Measurements from ENCODE around the gene TLN1.

The TLN1 gene

DNA sequence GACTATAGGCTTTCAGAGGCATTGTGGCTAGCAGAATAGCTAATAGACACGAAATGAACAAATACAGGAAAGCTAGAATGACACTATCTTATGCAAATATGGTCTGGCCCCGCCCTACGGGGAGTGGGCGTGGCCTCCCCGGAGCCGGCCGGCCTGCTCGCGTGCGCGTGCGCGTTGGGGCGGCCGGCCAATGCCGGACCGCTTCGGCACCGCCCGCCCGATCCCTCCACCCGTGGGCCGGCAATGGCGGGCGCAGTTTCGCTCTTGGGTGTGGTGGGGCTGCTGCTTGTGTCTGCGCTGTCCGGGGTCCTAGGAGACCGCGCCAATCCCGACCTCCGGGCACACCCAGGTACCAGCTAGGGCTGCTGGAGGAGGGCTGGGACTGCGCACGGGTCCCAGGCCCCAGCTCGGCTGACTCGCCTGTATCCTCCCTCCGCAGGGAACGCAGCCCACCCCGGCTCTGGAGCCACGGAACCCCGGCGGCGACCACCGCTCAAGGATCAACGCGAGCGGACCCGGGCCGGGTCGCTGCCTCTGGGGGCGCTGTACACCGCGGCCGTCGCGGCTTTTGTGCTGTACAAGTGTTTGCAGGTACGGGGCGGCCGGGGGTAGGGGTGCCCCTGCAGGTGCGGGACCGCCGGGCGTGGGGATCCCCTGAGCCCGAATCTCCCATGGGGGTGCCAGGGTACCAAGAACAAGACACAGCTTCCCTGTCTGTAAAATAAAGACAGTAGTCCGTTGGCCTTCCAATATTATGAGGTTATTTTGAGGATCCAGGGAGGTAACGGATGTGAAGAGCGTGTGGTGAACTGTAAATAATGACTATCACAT lies 73.6 kb downstream of the TLN1 start, which contains the start of gene CCDC107:
Gene CCDC107 (plus strand): TSS at position 156 of the 831 bp plus-strand sequence. CDS start 88 bp downstream, at position 244.
- peak; percentile 46 to 88 for DNase-seq

DNA sequence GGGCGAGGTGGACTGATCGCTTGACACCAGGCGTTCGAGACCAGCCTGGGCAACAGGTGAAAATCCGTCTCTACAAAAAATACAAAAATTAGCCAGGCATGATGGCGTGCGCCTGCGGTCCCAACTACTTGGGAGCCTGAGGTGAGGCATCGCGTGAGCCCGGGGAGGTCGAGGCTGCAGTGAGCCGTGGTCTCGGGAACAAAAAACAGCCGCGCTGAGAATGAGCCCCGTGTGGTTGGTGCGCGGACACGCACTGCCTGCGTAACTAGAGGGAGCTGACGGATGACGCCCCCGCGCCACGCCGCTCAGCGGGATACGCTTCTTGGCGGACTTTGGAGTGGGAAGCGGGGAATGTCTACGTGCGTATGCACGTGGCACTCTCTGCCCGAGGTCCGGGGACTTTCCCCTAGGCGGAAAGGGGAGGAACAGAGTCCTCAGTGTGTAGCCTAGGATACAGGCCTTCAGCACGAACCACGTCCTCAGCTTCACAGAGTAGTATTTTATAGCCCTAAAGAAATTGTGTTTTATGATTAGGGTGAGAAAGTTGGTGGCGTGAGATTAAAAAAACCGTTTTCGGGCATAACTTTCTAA lies 74.4 kb downstream of the TLN1 start, which contains the start of gene RMRP:
Gene RMRP (minus strand): TSS at position 474 of the 591 bp plus-strand sequence.
- peak; percentile 98 for DNase-seq

DNA sequence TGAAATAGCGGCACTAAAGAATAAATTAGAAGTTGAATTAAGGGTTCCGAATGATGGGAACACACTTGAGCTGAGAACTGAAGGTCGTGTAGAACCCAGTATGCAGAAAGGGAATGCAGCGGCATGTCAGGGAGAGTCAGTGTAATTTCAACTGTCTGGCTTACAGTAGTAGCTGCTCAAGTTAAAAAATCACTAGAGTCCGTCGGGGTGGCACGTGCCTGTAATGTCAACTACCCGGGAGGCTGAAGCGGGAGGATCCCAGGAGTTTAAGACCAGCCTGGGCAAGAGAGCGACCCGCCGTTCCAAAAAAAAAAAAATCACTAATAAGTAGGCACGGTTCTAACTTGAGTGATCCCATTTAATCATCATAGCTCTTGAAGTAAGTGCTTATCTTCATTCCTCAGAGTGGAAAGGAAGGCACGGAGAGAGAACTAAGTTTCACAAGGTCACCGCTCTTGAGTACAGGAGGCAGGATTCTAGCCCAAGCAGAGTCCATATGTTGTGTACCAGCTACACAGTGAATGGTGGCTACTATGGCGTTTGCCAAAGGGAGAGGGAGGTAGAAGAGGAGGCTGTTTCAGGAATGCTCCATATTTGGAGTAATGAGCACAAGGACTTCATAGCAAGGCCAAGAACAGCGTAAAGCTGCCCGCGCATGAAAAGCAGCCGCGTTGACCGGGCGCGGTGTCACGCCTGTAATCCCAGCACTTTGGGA lies 75.0 kb downstream of the TLN1 start:
- DNase-seq: no peak

DNA sequence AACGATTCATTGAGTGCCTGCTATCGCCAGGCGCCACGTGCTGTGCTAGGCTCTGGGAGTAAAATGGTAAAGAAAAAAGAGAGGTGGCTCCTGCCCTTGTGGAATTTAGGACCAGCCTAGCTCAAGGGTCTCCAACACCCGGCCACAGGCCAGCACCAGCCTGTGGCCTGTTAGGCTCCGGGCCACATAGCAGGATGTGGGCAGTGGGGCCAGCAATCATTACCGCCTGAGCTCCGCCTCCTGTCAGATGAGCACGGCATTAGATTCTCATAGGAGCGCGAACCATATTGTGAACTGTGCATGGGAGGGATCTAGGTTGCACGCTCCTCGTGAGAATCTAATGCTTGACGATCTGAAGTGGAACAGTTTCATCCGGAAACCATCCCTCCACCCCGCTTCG lies 75.6 kb downstream of the TLN1 start:
- no peak for DNase-seq

DNA sequence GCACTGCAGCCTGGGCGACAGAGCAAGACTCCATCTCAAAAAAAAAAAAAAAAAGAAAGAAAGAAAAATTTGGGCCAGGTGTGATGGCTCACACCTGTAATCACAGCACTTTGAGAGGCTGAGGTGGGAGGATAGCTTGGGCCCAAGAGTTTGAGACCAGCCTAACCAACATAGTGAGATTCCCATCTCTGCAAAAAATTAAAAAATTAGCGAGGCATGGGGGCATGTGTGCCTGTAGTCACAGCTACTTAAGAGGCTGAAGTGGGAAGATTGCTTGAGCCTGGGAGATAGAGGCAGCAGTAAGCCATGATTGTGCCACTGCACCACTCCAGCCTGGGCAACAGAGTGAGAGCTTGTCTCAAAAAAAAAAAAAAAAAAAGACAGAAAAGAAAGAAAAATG lies 78.4 kb downstream of the TLN1 start:
- DNase-seq: no peak

DNA sequence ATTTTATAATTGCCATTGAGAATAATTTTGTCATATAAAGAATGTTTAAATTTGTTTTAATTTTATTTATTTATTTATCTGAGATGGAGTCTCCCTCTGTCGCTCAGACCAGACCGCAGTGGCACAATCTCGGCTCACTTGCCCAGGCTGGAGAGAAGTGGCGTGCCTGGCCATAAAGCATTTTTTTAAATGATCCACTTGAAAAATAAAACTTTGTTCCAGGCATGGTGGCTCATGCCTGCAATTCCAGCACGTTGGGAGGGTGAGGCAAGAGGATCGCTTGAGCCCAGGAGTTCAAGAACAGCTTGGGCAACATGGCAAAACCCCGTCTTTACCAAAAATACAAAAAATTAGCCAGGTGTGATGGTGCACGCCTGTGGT lies 79.2 kb downstream of the TLN1 start:
- no peak for DNase-seq

DNA sequence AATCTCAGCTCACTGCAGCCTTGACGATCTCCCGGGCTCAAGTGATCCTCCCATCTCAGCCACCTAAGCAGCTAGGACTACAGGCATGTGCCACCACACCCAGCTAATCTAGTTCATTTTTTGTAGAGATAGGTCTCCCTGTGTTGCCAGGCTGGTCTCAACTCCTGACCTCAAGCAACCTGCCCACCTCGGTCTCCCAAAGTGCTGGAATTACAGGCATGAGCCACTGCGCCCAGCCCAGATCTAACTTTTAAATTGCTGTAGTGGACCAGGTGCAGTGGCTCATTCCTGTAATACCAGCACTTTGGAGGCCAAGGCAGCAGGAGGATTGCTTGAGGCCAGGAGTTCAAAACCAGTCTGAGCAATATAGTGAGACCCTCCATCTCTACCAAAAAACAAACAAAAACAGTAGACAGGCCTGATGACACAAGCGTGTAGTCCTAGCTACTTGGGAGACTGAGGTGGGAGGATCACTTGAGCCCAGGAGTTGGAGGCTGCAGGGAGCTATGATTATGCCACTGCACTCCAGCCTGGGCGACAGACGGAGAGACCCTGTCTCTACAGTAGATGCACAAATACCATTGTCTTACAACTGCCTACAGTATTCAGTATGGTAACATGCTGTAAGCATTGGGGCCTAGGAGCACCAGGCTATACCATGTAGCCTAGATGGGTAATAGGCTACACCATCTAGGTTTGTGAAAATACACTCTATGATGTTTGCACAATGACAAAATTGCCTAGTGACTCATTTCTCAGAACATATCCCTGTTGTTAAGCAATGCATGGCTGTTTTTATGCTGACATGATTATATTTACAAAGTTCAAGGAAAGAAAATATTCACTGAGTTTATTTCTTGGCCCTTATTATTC lies 79.8 kb downstream of the TLN1 start:
- DNase-seq: no peak

DNA sequence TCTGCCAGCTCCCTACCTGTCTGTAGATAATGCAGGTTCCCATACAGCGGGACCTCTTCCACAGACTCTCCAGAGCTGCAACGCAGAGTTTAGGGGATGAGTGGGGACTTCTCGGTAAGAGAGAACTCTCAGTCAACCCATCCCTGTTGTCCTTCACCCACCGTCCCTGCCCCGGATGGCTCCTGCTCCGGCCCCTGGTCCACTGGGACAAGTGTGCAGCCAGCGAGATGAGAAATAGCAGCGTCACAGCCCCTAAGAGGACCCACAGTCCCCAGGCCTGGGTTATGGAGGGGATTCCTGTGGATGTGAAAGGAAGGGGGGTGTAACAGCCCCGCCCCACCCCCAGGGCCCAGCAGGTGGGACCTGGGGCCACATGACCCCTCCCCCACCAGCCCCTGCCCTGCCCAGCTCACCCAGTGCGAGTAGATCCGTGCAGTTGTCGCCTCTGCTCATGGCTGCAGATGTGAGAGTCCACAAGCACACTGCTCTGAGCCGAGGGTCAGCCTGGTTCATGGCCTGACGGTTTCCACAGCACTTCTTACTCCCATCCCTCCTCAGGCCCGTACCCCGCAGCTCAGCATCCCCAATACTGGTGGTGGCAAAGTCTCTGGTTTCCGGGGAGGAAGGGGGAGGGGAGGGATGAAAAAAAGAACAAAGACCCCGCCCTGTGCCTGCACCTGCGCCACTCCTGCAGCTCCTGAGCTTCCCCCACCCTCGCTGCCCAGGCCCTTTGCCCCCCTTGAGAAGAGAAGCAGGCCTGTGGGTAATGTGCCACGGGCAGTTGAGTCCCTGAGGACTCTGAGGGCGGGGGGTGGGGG lies 81.4 kb downstream of the TLN1 start, which contains the start of gene SIT1:
Gene SIT1 (minus strand): TSS at position 591 of the 818 bp plus-strand sequence. CDS start 78 bp downstream, at position 513.
- DNase-seq: no peak

DNA sequence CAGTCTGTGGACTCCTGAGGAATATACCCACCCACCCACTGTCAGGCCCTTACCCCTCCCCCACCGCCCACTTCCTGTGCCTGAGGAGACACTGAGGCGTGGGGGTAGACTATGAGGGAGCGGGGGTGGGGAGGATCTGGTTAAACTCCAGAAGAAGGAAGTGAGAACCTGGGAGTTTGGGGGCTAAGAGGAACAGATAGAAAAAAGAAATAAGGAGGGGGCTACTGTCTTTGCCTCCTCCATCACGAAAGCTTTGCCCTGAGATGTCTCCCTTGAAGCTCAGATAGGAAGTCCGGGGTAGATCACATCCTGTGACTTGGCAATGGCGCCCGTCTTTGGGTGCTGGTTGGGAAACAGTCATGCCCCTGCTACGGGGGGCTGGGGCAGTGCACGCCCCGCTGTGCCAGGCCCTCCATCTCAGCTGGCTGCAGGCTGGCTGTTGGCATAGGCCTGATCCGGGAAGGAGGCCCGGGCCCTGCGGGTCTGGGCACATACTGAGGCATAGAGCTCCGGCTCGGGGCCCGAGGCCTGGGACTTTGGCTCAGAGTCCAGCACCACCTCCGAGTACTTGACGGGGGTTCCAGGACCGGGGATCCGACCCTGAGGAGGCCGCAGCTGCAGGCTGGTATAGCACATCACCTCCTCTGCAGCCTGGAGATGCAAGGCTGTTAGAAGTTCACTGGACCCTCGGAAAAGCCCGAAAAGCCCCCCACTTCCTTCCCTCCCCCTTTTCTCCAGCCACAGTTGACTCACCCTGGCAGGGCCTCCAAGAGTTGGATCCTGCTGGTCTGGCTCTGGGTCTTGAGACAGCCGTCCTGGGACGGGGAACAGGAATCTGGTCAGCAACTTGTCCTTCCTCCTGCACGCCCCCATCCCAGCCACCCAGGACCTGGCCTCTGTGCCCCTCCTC lies 82.3 kb downstream of the TLN1 start:
- DNase-seq: no peak

Measured in NCI-H526 (cell line).